NCI-H2171 (cell line): ENCODE data around the gene SORCS1.

Experiments
- DNase-seq: peaks from one replicate; lab custom pipeline; 2025; lab: John Stamatoyannopoulos, UW

Gene SORCS1

GRCh38 chr10:107163881-107164861, at the start of gene SORCS1:
Gene SORCS1, minus strand, starts transcription at chr10:107164706.
- DNase-seq: no peak

- no peak for DNase-seq
These were observed 49.8 kb upstream of the SORCS1 start for GRCh38 chr10:107214261-107214660.

- DNase-seq: no peak
These were observed 49.4 kb upstream of the SORCS1 start for GRCh38 chr10:107213861-107214260.

GRCh38 chr10:107206833-107207232, 42.3 kb upstream of the SORCS1 start:
- no peak for DNase-seq

GRCh38 chr10:107169516-107169915, 5.0 kb upstream of the SORCS1 start:
- DNase-seq: no peak

- DNase-seq: no peak
These were observed 4.2 kb upstream of the SORCS1 start for GRCh38 chr10:107168738-107169137.

- DNase-seq: no peak
These were observed 1.9 kb upstream of the SORCS1 start for GRCh38 chr10:107166403-107166802.

- DNase-seq: no peak
These were observed 486 bp upstream of the SORCS1 start for GRCh38 chr10:107164992-107165391.

GRCh38 chr10:107163076-107163855, 1.2 kb downstream of the SORCS1 start:
- DNase-seq: no peak

GRCh38 chr10:107160866-107161265, 3.6 kb downstream of the SORCS1 start:
- DNase-seq: no peak

- DNase-seq: no peak
These were observed 4.6 kb downstream of the SORCS1 start for GRCh38 chr10:107159871-107160270.

GRCh38 chr10:107157071-107157470, 7.4 kb downstream of the SORCS1 start:
- DNase-seq: no peak

- DNase-seq: no peak
These were observed 12.4 kb downstream of the SORCS1 start for GRCh38 chr10:107152087-107152486.

- no peak for DNase-seq
These were observed 15.6 kb downstream of the SORCS1 start for GRCh38 chr10:107148906-107149305.

- DNase-seq: no peak
These were observed 20.0 kb downstream of the SORCS1 start for GRCh38 chr10:107144490-107144889.

- no peak for DNase-seq
These were observed 22.9 kb downstream of the SORCS1 start for GRCh38 chr10:107141524-107142061.

- DNase-seq: no peak
These were observed 25.3 kb downstream of the SORCS1 start for GRCh38 chr10:107139237-107139636.

- DNase-seq: no peak
These were observed 30.9 kb downstream of the SORCS1 start for GRCh38 chr10:107133656-107134055.

GRCh38 chr10:107129000-107129399, 35.5 kb downstream of the SORCS1 start:
- no peak for DNase-seq

- DNase-seq: no peak
These were observed 37.9 kb downstream of the SORCS1 start for GRCh38 chr10:107126512-107127065.

GRCh38 chr10:107122703-107123102, 41.8 kb downstream of the SORCS1 start:
- no peak for DNase-seq

- no peak for DNase-seq
These were observed 45.6 kb downstream of the SORCS1 start for GRCh38 chr10:107118866-107119265.
